GM21723 (cell line): Measurements from ENCODE around the gene ANKRD10.

Experiments used
- ATAC-seq: cut with Tn5 transposase; IDR thresholded peaks from one replicate; pipeline ENCODE4 v1.9.1; 2021; ENCODE audit warnings: mild to moderate bottlenecking, moderate library complexity; ENCODE audit not compliant: unreplicated experiment

The ANKRD10 gene

GRCh38 chr13:110887597-110888333, 27.1 kb downstream of the ANKRD10 start:
- ATAC-seq, result no peak

GRCh38 chr13:110886870-110887596, 27.8 kb downstream of the ANKRD10 start:
- ATAC-seq, result no peak

DNA sequence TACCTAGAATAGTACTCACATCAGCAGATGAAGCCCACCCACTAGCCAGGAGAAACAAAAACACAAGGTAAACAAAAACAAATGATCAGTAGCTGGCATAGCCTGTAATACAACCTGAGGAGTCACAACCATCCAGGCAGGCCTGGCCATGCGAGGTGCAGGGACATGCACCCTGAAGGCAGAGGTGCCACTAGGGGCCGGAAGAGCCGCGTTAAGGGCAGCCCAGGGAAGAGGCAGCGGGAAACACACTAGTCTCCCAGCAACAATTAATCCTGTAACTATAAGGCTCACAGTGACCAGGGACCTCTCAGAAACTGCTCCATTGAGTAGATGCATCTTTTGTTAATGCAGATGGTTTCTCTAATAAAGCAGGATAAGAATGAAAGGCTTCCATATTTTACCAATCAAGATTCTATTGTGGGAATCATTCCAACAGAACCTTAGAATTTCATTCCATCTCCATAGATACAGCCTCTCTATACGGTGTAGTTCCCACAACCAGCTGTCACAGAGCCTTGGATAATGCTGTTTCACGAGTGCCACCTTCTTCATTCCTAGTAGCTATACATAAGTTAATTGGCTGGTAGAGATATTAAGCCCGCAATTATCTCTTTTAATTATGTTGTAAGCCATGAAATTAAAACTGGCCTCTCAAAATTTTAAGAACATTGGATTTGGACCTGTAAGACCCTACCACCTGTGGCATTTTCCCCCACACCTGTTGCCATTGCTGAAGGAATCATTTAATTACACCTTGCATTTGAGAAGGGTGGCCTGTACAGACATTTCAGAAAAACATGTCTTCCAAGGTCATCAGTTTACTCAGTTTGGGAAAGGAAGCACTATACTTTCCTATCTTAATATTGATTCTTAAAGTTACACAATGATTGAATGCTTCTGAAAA, 28.7 kb downstream of the ANKRD10 start:
- no peak for ATAC-seq

DNA sequence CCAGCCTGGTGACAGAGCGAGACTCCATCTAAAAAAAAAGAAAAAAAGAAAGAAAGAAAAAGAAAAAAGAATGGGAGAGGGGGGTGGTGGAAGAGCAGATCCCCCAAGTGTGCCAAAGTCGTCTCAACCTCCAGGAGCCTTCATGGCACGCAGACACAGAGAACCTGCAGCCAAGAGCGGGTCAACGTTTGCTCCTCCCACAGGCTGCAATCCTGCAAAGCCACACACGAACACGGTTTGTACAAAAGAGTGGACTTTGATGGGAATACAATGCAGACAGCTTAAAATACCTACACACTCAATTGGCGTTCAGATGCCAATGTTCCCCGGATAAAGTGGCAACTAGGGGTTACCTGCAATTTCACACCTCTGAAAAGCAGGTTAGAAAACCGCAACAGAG, 29.4 kb downstream of the ANKRD10 start:
- ATAC-seq, result no peak

DNA sequence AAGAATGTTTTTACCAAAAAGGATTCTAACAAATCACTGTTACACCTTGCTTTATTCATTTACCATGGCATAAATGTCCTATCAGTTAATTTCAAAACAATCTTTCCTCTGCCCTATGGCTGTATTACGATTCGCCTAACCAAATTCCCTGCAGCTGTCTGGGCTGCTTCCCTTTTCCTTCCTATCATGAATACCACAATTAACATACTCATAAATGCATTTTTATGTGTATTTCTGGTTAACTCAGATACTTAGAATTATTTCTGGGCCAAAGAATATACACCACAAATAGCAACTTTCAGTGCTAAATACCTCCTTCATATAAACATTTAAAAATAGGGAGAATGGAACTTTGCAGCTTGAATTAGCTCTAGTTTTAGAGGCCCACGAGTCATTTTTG, 30.4 kb downstream of the ANKRD10 start:
- no peak for ATAC-seq

GRCh38 chr13:110883542-110883941, 31.3 kb downstream of the ANKRD10 start:
- no peak for ATAC-seq

DNA sequence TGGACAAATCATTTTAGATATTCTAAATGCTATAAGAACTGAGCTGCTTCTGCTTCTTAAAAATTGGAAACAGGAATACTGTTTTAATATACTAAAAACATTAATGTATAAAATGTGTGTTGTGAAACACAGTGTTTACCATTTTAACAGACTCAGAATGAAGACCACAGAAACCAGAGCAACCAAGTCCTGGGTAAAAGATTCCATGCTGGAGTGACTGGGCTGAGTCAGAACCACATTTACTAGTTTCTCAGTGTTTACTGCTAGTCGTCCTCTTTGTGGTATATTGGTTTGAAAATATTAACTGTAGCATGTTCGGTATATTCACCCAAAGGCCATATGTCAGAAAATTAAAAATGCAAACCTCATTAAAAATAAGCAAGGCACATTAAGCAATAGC, 31.9 kb downstream of the ANKRD10 start:
- no peak for ATAC-seq

- ATAC-seq, result no peak
Measured at GRCh38 chr13:110881839-110882627, 32.8 kb downstream of the ANKRD10 start.

DNA sequence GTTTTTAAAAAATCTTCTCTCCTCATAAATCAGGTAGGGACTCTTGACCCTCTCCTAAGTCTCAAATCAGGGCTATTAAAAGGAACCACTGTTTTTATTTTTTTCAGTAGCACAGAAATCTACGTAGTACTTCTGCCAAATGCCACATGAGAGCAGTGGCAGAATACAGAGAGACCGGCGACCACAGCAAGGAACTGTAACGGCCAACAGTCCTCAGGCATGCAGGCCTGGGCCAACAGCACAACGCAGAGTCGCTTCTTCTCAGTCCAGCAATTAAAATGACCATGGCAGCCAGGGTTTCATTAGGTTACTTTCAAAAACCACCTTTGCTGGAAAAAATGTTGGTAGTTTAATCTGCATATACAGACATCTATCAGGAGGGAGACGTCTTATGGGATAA, 34.2 kb downstream of the ANKRD10 start:
- ATAC-seq, result no peak

DNA sequence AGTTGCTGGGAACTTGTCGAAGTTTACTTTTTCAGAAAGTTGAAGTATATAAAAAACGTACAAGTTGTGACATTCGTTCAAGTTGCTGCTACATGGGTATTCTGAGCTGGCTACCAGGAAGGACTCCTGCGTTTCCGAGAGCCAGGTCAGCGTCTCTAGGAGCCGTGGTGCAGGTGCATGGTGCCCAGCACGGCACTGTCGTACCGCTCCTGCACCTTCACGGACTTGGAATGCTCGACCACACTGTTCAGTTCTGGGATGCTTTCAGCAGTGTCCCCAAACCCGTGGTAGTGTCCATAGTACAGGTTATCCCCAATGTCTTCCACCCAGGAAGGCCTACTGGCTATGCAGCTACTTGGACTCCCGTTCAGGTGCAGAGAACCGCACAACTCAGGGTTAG, 35.4 kb downstream of the ANKRD10 start:
- no peak for ATAC-seq

DNA sequence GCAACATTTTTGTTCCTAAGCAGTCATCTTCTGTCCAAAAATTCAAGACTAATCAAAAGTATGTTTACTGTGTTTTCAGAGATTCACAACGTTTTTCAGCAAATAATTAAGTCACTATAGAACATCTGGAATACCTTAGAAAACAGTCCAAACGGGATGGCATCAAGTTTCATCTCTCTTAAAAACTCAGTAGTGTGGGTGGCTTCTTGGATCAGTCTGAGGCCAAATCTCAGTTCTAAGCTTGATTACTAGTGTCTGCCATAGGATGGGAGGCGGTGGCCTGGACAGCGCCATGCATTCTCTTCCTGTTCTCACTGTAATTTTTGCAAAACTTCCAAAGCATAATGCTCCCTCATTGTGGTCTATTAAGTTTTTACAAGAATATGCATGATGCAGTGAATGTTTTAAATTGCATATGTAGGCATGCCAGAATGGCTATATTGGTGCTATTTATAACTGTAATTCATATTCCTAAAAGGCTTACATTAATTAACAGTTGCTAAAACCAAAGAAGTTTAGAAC, 37.1 kb downstream of the ANKRD10 start:
- ATAC-seq, result no peak

GRCh38 chr13:110876609-110877008, 38.3 kb downstream of the ANKRD10 start:
- no peak for ATAC-seq

GRCh38 chr13:110875241-110875640, 39.6 kb downstream of the ANKRD10 start:
- ATAC-seq, result no peak

DNA sequence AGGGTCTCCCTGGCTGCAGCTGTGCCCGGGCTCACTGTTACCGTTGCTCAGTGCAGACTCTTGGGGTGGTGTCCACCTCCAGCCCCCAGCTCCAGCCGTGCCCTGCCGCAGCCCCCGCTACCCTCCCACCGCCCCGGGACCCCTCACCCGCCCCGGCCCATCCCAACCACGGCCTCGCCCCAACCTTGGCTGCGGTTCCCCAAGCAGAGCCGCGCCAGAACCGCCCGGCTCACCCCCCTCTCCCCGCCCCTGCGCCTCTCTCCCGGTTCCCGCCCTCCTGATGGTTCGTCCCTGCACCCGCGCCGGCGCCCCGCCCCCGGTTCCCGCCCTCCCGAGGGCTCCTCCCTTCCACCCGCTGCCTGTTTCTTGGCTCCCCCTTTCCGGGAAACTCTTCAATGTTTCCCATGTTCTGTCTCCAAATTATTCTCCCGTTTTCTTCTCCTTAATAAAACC, 40.3 kb downstream of the ANKRD10 start:
- ATAC-seq, result peak; percentile 58

GRCh38 chr13:110873639-110874507, 41.0 kb downstream of the ANKRD10 start:
- no peak for ATAC-seq

GRCh38 chr13:110872768-110873638, 41.9 kb downstream of the ANKRD10 start:
- no peak for ATAC-seq

- ATAC-seq, result no peak
Measured at GRCh38 chr13:110872034-110872767, 42.7 kb downstream of the ANKRD10 start.
